Peyer's patch (tissue), 4 donors: Measurements from ENCODE around the gene ABHD11.

ENCODE experiments used
- POLR2A ChIP-seq, 2 donors: fragments of 450-650 bp; IDR thresholded peaks; one replicate each; pipeline ENCODE4 v1.5.1; 2017; ENCODE audit warnings: antibody characterized with exemption in 2 of 2, mild to moderate bottlenecking in 2 of 2, moderate library complexity in 2 of 2
- TF ChIP-seq, protein P1 (sequence below), 6 experiments: fragments of 450-650 bp in 4 of 6; fragments of 200-600 bp in 2 of 6; sonication (generic) in 1 of 6; IDR thresholded peaks; one replicate each; pipeline ENCODE4 v1.5.1; 2017 to 2019; ENCODE audit warnings: antibody characterized with exemption in 6 of 6, mild to moderate bottlenecking in 3 of 6, moderate library complexity in 1 of 6

DNA sequence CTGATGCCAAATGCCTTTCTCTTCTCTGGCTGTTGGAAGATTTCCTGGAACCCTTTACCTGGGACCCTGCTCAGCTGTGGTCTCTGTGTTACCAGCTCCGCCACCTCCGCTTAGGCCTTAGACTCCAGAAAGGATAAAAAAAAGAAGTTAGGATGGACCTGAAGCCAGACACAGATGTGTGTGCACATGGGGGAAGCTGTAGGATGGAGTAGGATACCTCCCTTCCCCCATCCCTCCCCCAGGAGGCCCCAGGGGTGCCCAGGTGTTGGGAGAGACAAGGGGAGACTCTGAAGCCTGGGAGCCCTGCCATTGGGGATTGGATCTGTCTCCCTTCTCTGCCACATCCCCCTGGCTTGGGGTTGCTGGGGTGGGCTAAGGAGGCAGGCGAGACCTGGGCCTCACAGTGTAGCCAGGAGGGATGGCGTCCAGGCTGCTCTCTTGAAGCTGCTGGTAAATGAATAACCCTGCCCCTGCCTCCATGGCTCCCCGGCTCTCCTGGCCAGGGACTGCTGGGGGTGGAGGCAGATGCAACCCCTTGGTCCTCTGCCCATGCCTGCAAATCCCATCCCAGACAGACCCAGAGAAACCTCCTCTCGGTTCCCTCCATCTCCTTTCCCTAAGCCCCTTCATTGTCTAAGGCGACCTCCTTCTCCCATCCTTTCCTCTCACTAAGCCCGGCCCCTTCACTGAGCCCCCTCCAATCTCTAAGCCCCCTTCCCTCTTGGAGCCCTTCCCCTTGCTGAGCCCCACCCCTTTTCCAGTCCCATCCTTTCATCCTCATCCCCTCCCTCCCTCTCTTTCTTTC lies 23.5 kb upstream of the ABHD11 start:
- TF ChIP-seq, protein P1, sequence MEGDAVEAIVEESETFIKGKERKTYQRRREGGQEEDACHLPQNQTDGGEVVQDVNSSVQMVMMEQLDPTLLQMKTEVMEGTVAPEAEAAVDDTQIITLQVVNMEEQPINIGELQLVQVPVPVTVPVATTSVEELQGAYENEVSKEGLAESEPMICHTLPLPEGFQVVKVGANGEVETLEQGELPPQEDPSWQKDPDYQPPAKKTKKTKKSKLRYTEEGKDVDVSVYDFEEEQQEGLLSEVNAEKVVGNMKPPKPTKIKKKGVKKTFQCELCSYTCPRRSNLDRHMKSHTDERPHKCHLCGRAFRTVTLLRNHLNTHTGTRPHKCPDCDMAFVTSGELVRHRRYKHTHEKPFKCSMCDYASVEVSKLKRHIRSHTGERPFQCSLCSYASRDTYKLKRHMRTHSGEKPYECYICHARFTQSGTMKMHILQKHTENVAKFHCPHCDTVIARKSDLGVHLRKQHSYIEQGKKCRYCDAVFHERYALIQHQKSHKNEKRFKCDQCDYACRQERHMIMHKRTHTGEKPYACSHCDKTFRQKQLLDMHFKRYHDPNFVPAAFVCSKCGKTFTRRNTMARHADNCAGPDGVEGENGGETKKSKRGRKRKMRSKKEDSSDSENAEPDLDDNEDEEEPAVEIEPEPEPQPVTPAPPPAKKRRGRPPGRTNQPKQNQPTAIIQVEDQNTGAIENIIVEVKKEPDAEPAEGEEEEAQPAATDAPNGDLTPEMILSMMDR (IDR thresholded peaks at IDR 0.05): no peak
- TF ChIP-seq POLR2A (IDR thresholded peaks at IDR 0.05): no peak
